B cell (primary cell): ENCODE measurements around the gene R3HDM4.

Experiments
- EZH2 ChIP-seq: IDR thresholded peaks from 2 replicates; pipeline ENCODE4 v1.6.1; 2012; ENCODE audit warnings: borderline replicate concordance, low read depth, mild to moderate bottlenecking, moderate library complexity, low read length; ENCODE audit not compliant: insufficient read depth, poor library complexity, severe bottlenecking
- TF ChIP-seq, protein P1 (sequence below): fragments of 200-600 bp; IDR thresholded peaks from one replicate; pipeline ENCODE4 v1.8.0; 2022; ENCODE audit warnings: antibody characterized with exemption, mild to moderate bottlenecking

- TF ChIP-seq EZH2: no peak
- TF ChIP-seq, protein P1, sequence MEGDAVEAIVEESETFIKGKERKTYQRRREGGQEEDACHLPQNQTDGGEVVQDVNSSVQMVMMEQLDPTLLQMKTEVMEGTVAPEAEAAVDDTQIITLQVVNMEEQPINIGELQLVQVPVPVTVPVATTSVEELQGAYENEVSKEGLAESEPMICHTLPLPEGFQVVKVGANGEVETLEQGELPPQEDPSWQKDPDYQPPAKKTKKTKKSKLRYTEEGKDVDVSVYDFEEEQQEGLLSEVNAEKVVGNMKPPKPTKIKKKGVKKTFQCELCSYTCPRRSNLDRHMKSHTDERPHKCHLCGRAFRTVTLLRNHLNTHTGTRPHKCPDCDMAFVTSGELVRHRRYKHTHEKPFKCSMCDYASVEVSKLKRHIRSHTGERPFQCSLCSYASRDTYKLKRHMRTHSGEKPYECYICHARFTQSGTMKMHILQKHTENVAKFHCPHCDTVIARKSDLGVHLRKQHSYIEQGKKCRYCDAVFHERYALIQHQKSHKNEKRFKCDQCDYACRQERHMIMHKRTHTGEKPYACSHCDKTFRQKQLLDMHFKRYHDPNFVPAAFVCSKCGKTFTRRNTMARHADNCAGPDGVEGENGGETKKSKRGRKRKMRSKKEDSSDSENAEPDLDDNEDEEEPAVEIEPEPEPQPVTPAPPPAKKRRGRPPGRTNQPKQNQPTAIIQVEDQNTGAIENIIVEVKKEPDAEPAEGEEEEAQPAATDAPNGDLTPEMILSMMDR: no peak
These were observed 13.8 kb upstream of the R3HDM4 start for GRCh38 chr19:926589-927350.
